HEK293T (cell line): ENCODE results near the gene KANSL1L.
"Not testable (repeated sequence)": the region's sequence is repeated elsewhere in the genome, so short reads cannot be mapped to it uniquely, and the experiment has no call there.

Source experiments
- CTCF ChIA-PET: fragments of 350-600 bp; formaldehyde crosslinking; extraction: SDS; loops from one replicate; lab custom pipeline; 2021; ENCODE audit warnings: antibody characterized with exemption, inconsistent platforms; lab: Yijun Ruan, JAX
- POLR2A ChIA-PET: fragments of 350-600 bp; formaldehyde crosslinking; extraction: SDS; loops from one replicate; lab custom pipeline; 2020; ENCODE audit warnings: antibody characterized with exemption, inconsistent platforms; lab: Yijun Ruan, JAX
- DNase-seq: peaks from one replicate; pipeline ENCODE4 v3.0.0; 2012; ENCODE audit warnings: mixed read lengths; ENCODE audit errors: extremely low spot score
- ARNT ChIP-seq: fragments of 450-650 bp; IDR thresholded peaks from 2 replicates; pipeline ENCODE4 v1.6.1; 2017; ENCODE audit warnings: mild to moderate bottlenecking
- BHLHE40 ChIP-seq: fragments of 450-650 bp; IDR thresholded peaks from 2 replicates; pipeline ENCODE4 v1.6.1; 2016; ENCODE audit warnings: mild to moderate bottlenecking, moderate library complexity, borderline replicate concordance
- CTBP1 ChIP-seq: fragments of 450-650 bp; IDR thresholded peaks from 2 replicates; pipeline ENCODE4 v1.6.1; 2016; ENCODE audit warnings: borderline replicate concordance
- ELF4 ChIP-seq: fragments of 450-650 bp; IDR thresholded peaks from 2 replicates; pipeline ENCODE4 v1.6.1; 2017; ENCODE audit warnings: antibody characterized with exemption
- FOXA1 ChIP-seq: fragments of 450-650 bp; IDR thresholded peaks from 2 replicates; pipeline ENCODE4 v1.6.1; 2016; ENCODE audit warnings: mild to moderate bottlenecking
- FOXK2 ChIP-seq: fragments of 450-650 bp; IDR thresholded peaks from 2 replicates; pipeline ENCODE4 v1.6.1; 2016; ENCODE audit warnings: mild to moderate bottlenecking
- FOXM1 ChIP-seq: fragments of 450-650 bp; IDR thresholded peaks from 2 replicates; pipeline ENCODE4 v1.6.1; 2017; ENCODE audit warnings: mild to moderate bottlenecking, borderline replicate concordance
- HDGF ChIP-seq: fragments of 450-650 bp; IDR thresholded peaks from 2 replicates; pipeline ENCODE4 v1.6.1; 2017; ENCODE audit warnings: antibody characterized with exemption, borderline replicate concordance
- L3MBTL2 ChIP-seq: fragments of 450-650 bp; conservative IDR thresholded peaks from 2 replicates; pipeline ENCODE4 v1.6.1; 2016; ENCODE audit warnings: mild to moderate bottlenecking
- LEF1 ChIP-seq: fragments of 450-650 bp; IDR thresholded peaks from 2 replicates; pipeline ENCODE4 v1.6.1; 2017; ENCODE audit warnings: mild to moderate bottlenecking, borderline replicate concordance
- NFRKB ChIP-seq: fragments of 450-650 bp; IDR thresholded peaks from 2 replicates; pipeline ENCODE4 v1.6.1; 2016; ENCODE audit warnings: mild to moderate bottlenecking, moderate library complexity
- PKNOX1 ChIP-seq: fragments of 450-650 bp; IDR thresholded peaks from 2 replicates; pipeline ENCODE4 v1.6.1; 2016
- SP1 ChIP-seq: fragments of 450-650 bp; IDR thresholded peaks from 2 replicates; pipeline ENCODE4 v1.6.1; 2017
- SUZ12 ChIP-seq: fragments of 450-650 bp; IDR thresholded peaks from 2 replicates; pipeline ENCODE4 v1.6.1; 2016; ENCODE audit warnings: mild to moderate bottlenecking
- TARDBP ChIP-seq: fragments of 450-650 bp; IDR thresholded peaks from 2 replicates; pipeline ENCODE4 v1.6.1; 2016
- ZNF384 ChIP-seq: fragments of 450-650 bp; IDR thresholded peaks from 2 replicates; pipeline ENCODE4 v1.6.1; 2016

KANSL1L gene

GRCh38 chr2:210190345-210190744 is 19.1 kb upstream of the KANSL1L start:
- ChIA-PET CTCF (no interaction called here), POLR2A (no interaction called here)
- no peak for DNase-seq
- TF ChIP-seq FOXK2 (no peak), TARDBP (no peak), ARNT (no peak), ZNF384 (no peak), HDGF (no peak), PKNOX1 (no peak), NFRKB (no peak), L3MBTL2 (no peak)

- TF ChIP-seq BHLHE40 (no peak), CTBP1 (no peak), L3MBTL2 (no peak), ARNT (no peak)
- ChIA-PET POLR2A (interaction anchor here (1.5 kb wide), 1 partner anchor 19 kb away, joined by 4 read pairs; the partner anchor contains the start of gene KANSL1L), CTCF (no interaction called here)
- no peak for DNase-seq
Measured at GRCh38 chr2:210189452-210190138, 18.4 kb upstream of the KANSL1L start.

- ChIA-PET CTCF (no interaction called here), POLR2A (interaction anchor here (1.5 kb wide), 1 partner anchor 18 kb away, joined by 4 read pairs; the partner anchor contains the start of gene KANSL1L)
- no peak for DNase-seq
- TF ChIP-seq BHLHE40 (no peak), FOXM1 (no peak), HDGF (no peak), SUZ12 (no peak), LEF1 (no peak), FOXK2 (no peak), ARNT (no peak), FOXA1 (no peak), ELF4 (no peak), CTBP1 (no peak), NFRKB (no peak), TARDBP (no peak), L3MBTL2 (no peak), PKNOX1 (no peak), ZNF384 (no peak), SP1 (no peak)
Measured at GRCh38 chr2:210188755-210189154, 17.5 kb upstream of the KANSL1L start.

GRCh38 chr2:210188190-210188589 is 17.0 kb upstream of the KANSL1L start:
- no peak for DNase-seq

GRCh38 chr2:210183936-210184335 is 12.7 kb upstream of the KANSL1L start:
- DNase-seq, CTCF ChIA-PET, POLR2A ChIA-PET: not testable (repeated sequence)

More at GRCh38 chr2:210188190-210188589, 17.0 kb upstream of the KANSL1L start:
- ChIA-PET POLR2A (interaction anchor here (1.5 kb wide), 1 partner anchor 17 kb away, joined by 4 read pairs; the partner anchor contains the start of gene KANSL1L), CTCF (no interaction called here)
- TF ChIP-seq LEF1 = no peak
- TF ChIP-seq ARNT = no peak
- no peak for TF ChIP-seq CTBP1

- DNase-seq, POLR2A ChIA-PET, CTCF ChIA-PET: not testable (repeated sequence)
Measured at GRCh38 chr2:210181606-210182088, 10.4 kb upstream of the KANSL1L start.

GRCh38 chr2:210181033-210181605 is 9.9 kb upstream of the KANSL1L start:
- POLR2A ChIA-PET, CTCF ChIA-PET, DNase-seq: not testable (repeated sequence)

- ChIA-PET POLR2A (no interaction called here), CTCF (no interaction called here)
Measured at GRCh38 chr2:210180477-210180876, 9.3 kb upstream of the KANSL1L start.

More at GRCh38 chr2:210180477-210180876, 9.3 kb upstream of the KANSL1L start:
- TF ChIP-seq FOXA1 = no peak
- no peak for TF ChIP-seq ZNF384
- TF ChIP-seq NFRKB = no peak
- TF ChIP-seq LEF1 = no peak
- no peak for TF ChIP-seq L3MBTL2
- TF ChIP-seq SP1 = no peak
- no peak for TF ChIP-seq ELF4
- no peak for TF ChIP-seq ARNT
- TF ChIP-seq FOXM1 = no peak
- TF ChIP-seq FOXK2 = no peak
- no peak for TF ChIP-seq TARDBP
- no peak for TF ChIP-seq BHLHE40
- no peak for TF ChIP-seq SUZ12
- no peak for TF ChIP-seq CTBP1
- TF ChIP-seq PKNOX1 = no peak
- no peak for TF ChIP-seq HDGF
- DNase-seq = no peak
